Mesenchymal stem cell (in vitro differentiated cells and primary cell): ENCODE data around the gene EPB41L1.

Experiments
- DNase-seq: peaks from one replicate; pipeline ENCODE4 v3.0.0-alpha.2; 2013
- H2AFZ ChIP-seq: one replicate; pipeline ENCODE4 v1.6.1; 2013; ENCODE audit warnings: low read depth, mild to moderate bottlenecking, control low read depth, inconsistent platforms, low read length, moderate library complexity
- H2AK5ac ChIP-seq: 2 replicates; pipeline ENCODE4 v1.6.1; 2013; ENCODE audit warnings: low read length, moderate library complexity, mild to moderate bottlenecking, inconsistent platforms; ENCODE audit not compliant: severe bottlenecking
- H2BK120ac ChIP-seq: one replicate; pipeline ENCODE4 v1.6.1; 2013; ENCODE audit warnings: low read depth, mild to moderate bottlenecking, inconsistent platforms, low read length, moderate library complexity
- H2BK12ac ChIP-seq, 2 experiments: one replicate each; pipeline ENCODE4 v1.6.1; 2013; ENCODE audit warnings: inconsistent platforms in 2 of 2, low read length in 2 of 2, mild to moderate bottlenecking in 2 of 2, moderate library complexity in 2 of 2, control low read depth in 1 of 2
- H2BK15ac ChIP-seq: one replicate; pipeline ENCODE4 v1.6.1; 2013; ENCODE audit warnings: mild to moderate bottlenecking, low read depth, inconsistent platforms; ENCODE audit not compliant: poor library complexity, severe bottlenecking
- H2BK5ac ChIP-seq: 2 replicates; pipeline ENCODE4 v1.6.1; 2013; ENCODE audit warnings: low read depth, mild to moderate bottlenecking, low read length, control low read depth, inconsistent platforms; ENCODE audit not compliant: poor library complexity, severe bottlenecking
- H3K14ac ChIP-seq, 2 experiments: one replicate each; pipeline ENCODE4 v1.6.1; 2013; ENCODE audit warnings: inconsistent platforms in 2 of 2, low read length in 2 of 2, control low read depth in 1 of 2, mild to moderate bottlenecking in 1 of 2, moderate library complexity in 1 of 2
- H3K18ac ChIP-seq, 2 experiments: one replicate each; pipeline ENCODE4 v1.6.1; 2013; ENCODE audit warnings: inconsistent platforms in 2 of 2, low read length in 2 of 2, control low read depth in 1 of 2, low read depth in 1 of 2, mild to moderate bottlenecking in 1 of 2
- H3K23ac ChIP-seq, 2 experiments: one replicate each; pipeline ENCODE4 v1.6.1; 2013; ENCODE audit warnings: inconsistent platforms in 2 of 2, low read length in 2 of 2, mild to moderate bottlenecking in 2 of 2, moderate library complexity in 2 of 2, control low read depth in 1 of 2
- H3K27ac ChIP-seq: 2 replicates; pipeline ENCODE4 v1.5.1; 2013; ENCODE audit warnings: mild to moderate bottlenecking, moderate library complexity, low read length, control low read depth, inconsistent platforms; ENCODE audit not compliant: poor library complexity, severe bottlenecking
- H3K27me3 ChIP-seq, 2 experiments: 2 replicates each; pipeline versions ENCODE4 v1.6.1 to v1.7.0; 2013; ENCODE audit warnings: low read length in 2 of 2, mild to moderate bottlenecking in 2 of 2, moderate library complexity in 2 of 2, control low read depth in 1 of 2, inconsistent platforms in 1 of 2; ENCODE audit not compliant: control insufficient read depth in 1 of 2, insufficient read depth in 1 of 2
- H3K36me3 ChIP-seq, 2 experiments: 2 replicates each; pipeline versions ENCODE4 v1.6.1 to v1.7.0; 2013; ENCODE audit warnings: low read length in 2 of 2, control low read depth in 1 of 2, inconsistent platforms in 1 of 2, low read depth in 1 of 2, mild to moderate bottlenecking in 1 of 2; ENCODE audit not compliant: insufficient read depth in 2 of 2, control insufficient read depth in 1 of 2
- H3K4ac ChIP-seq, 2 experiments: one replicate each; pipeline ENCODE4 v1.6.1; 2013; ENCODE audit warnings: inconsistent platforms in 2 of 2, low read length in 2 of 2, mild to moderate bottlenecking in 2 of 2, moderate library complexity in 2 of 2, control low read depth in 1 of 2, low read depth in 1 of 2
- H3K4me1 ChIP-seq: 2 replicates; pipeline ENCODE4 v1.6.1; 2013; ENCODE audit warnings: low read depth, low read length, control low read depth; ENCODE audit not compliant: control insufficient read depth, insufficient read depth
- H3K4me2 ChIP-seq: 2 replicates; pipeline ENCODE4 v1.6.1; 2013; ENCODE audit warnings: low read length, mild to moderate bottlenecking, inconsistent platforms; ENCODE audit not compliant: poor library complexity, severe bottlenecking
- H3K4me3 ChIP-seq, 2 experiments: 2 replicates each; pipeline versions ENCODE4 v1.5.1 to v1.7.0; 2013; ENCODE audit warnings: low read length in 2 of 2, mild to moderate bottlenecking in 2 of 2, control low read depth in 1 of 2, low read depth in 1 of 2; ENCODE audit not compliant: insufficient read depth in 1 of 2
- H3K79me1 ChIP-seq: replicated peaks from 2 replicates; pipeline ENCODE4 v1.6.1; 2013; ENCODE audit warnings: mild to moderate bottlenecking, control low read depth, low read length, inconsistent platforms; ENCODE audit not compliant: poor library complexity, severe bottlenecking
- H3K9ac ChIP-seq: 2 replicates; pipeline ENCODE4 v1.7.0; 2013; ENCODE audit warnings: mild to moderate bottlenecking, low read length, moderate library complexity
- H3K9me3 ChIP-seq: 2 replicates; pipeline ENCODE4 v1.7.0; 2013; ENCODE audit warnings: mild to moderate bottlenecking, low read length; ENCODE audit not compliant: control insufficient read depth
- H4K8ac ChIP-seq: one replicate; pipeline ENCODE4 v1.6.1; 2013; ENCODE audit warnings: inconsistent platforms, mild to moderate bottlenecking, low read length, moderate library complexity
- H4K91ac ChIP-seq: one replicate; pipeline ENCODE4 v1.6.1; 2013; ENCODE audit warnings: mild to moderate bottlenecking, low read length, inconsistent platforms
- WGBS: methylation state at CpG from one replicate; pipeline ENCODE4 v1.1.7; 2013; ENCODE audit warnings: mixed read lengths; 5-methylcytosine and 5-hydroxymethylcytosine counted together

Gene EPB41L1

GRCh38 chr20:36277546-36277945 lies 123.0 kb downstream of the EPB41L1 start:
- H3K27ac ChIP-seq = no peak overlapping the region
- DNase-seq = no peak
- 56% methylated on average over 9 of the region's 9 CpGs for WGBS

GRCh38 chr20:36279362-36279761 lies 124.8 kb downstream of the EPB41L1 start:
- Histone ChIP-seq H3K27me3 (peaks cover 57 to 84% of the 10 kb centered on the region in 2 experiments), H3K9ac (no peak overlapping the region), H3K27ac (no peak overlapping the region), H3K4me1 (no peaks in the 10 kb centered on the region), H3K36me3 (no peaks in the 10 kb centered on the region), H4K91ac (no peak overlapping the region), H4K8ac (no peak overlapping the region), H2BK15ac (no peak overlapping the region), H2BK5ac (no peak overlapping the region), H2BK120ac (no peak overlapping the region), H3K79me1 (no peaks in the 10 kb centered on the region), H3K4ac (no peak overlapping the region), H3K23ac (no peak overlapping the region), H2AK5ac (no peak overlapping the region), H2AFZ (no peak overlapping the region), H3K18ac (no peak overlapping the region), H3K9me3 (peaks cover 14% of the 10 kb centered on the region), H3K14ac (no peak overlapping the region), H3K4me2 (no peak overlapping the region), H3K4me3 (no peak overlapping the region), H2BK12ac (no peak overlapping the region)
- WGBS = 76% methylated on average over 5 of the region's 5 CpGs
- no peak for DNase-seq

More at GRCh38 chr20:36277546-36277945, 123.0 kb downstream of the EPB41L1 start:
- H3K9ac ChIP-seq = no peak overlapping the region
- no peaks in the 10 kb centered on the region for H3K36me3 ChIP-seq
- H3K4me2 ChIP-seq = no peak overlapping the region
- H2AK5ac ChIP-seq = no peak overlapping the region
- no peak overlapping the region for H3K18ac ChIP-seq
- peaks cover 61 to 85% of the 10 kb centered on the region in 2 experiments for H3K27me3 ChIP-seq
- no peak overlapping the region for H4K8ac ChIP-seq
- no peak overlapping the region for H3K4ac ChIP-seq
- no peak overlapping the region for H3K23ac ChIP-seq
- H3K9me3 ChIP-seq = peaks cover 4% of the 10 kb centered on the region
- no peak overlapping the region for H4K91ac ChIP-seq
- H3K79me1 ChIP-seq = no peaks in the 10 kb centered on the region
- no peak overlapping the region for H2BK15ac ChIP-seq
- no peak overlapping the region for H2BK120ac ChIP-seq
- H3K14ac ChIP-seq = no peak overlapping the region
- H2BK12ac ChIP-seq = no peak overlapping the region
- no peak overlapping the region for H2AFZ ChIP-seq
- H2BK5ac ChIP-seq = no peak overlapping the region
- H3K4me1 ChIP-seq = no peaks in the 10 kb centered on the region
- no peak overlapping the region for H3K4me3 ChIP-seq

- Histone ChIP-seq H3K18ac (no peak overlapping the region), H2BK12ac (no peak overlapping the region), H2BK15ac (no peak overlapping the region), H2AK5ac (no peak overlapping the region), H3K27ac (no peak overlapping the region), H3K4me2 (no peak overlapping the region), H3K9me3 (peaks cover 14% of the 10 kb centered on the region), H3K14ac (no peak overlapping the region), H3K4me1 (no peaks in the 10 kb centered on the region), H3K79me1 (no peaks in the 10 kb centered on the region), H3K4me3 (no peak overlapping the region), H2BK5ac (no peak overlapping the region), H3K4ac (no peak overlapping the region), H4K91ac (no peak overlapping the region), H4K8ac (no peak overlapping the region), H3K36me3 (no peaks in the 10 kb centered on the region), H3K9ac (no peak overlapping the region), H3K23ac (no peak overlapping the region), H3K27me3 (peaks cover 55 to 81% of the 10 kb centered on the region in 2 experiments), H2AFZ (no peak overlapping the region), H2BK120ac (no peak overlapping the region)
- no peak for DNase-seq
- WGBS = 66% methylated on average over 6 of the region's 6 CpGs
Measured at GRCh38 chr20:36279776-36280175, 125.2 kb downstream of the EPB41L1 start.

GRCh38 chr20:36281785-36282380 lies 127.3 kb downstream of the EPB41L1 start:
- DNase-seq = no peak
- H2AK5ac ChIP-seq = no peak overlapping the region
- H2BK12ac ChIP-seq = no peak overlapping the region
- no peak overlapping the region for H3K18ac ChIP-seq
- H4K8ac ChIP-seq = no peak overlapping the region
- no peak overlapping the region for H3K9ac ChIP-seq
- no peak overlapping the region for H3K27ac ChIP-seq
- no peak overlapping the region for H3K4ac ChIP-seq
- H4K91ac ChIP-seq = no peak overlapping the region
- H3K9me3 ChIP-seq = peaks cover 14% of the 10 kb centered on the region
- peaks cover 62 to 73% of the 10 kb centered on the region in 2 experiments for H3K27me3 ChIP-seq
- H2BK15ac ChIP-seq = no peak overlapping the region
- H3K79me1 ChIP-seq = no peaks in the 10 kb centered on the region
- no peak overlapping the region for H3K4me2 ChIP-seq
- no peak overlapping the region for H3K4me3 ChIP-seq
- 85% methylated on average over 10 of the region's 10 CpGs for WGBS
- H3K23ac ChIP-seq = no peak overlapping the region
- H3K14ac ChIP-seq = no peak overlapping the region
- H2AFZ ChIP-seq = no peak overlapping the region
- H3K4me1 ChIP-seq = no peaks in the 10 kb centered on the region
- H2BK5ac ChIP-seq = no peak overlapping the region
- no peaks in the 10 kb centered on the region for H3K36me3 ChIP-seq
- H2BK120ac ChIP-seq = no peak overlapping the region
